HepG2 (cell line): ENCODE results near the gene MT4. TPM values are rescaled to one million over a fixed set of nuclear protein-coding genes. Genes with fewer than 3 reads are reported as not detected.

Experiments
- ARID2 ChIP-seq: sonication (generic); formaldehyde crosslinking; IDR thresholded peaks from 2 replicates; pipeline ENCODE4 v1.8.1; 2022; ENCODE audit warnings: mild to moderate bottlenecking, missing genetic modification reagents, borderline replicate concordance
- BRD4 ChIP-seq: sonication (generic); formaldehyde crosslinking; IDR thresholded peaks from 2 replicates; pipeline ENCODE4 v1.4.0; 2020; ENCODE audit warnings: missing genetic modification reagents
- CHD2 ChIP-seq: IDR thresholded peaks from 2 replicates; pipeline ENCODE4 v1.6.1; 2011; ENCODE audit warnings: low read depth, low read length, improper control_type of control experiment
- CHD4 ChIP-seq: fragments of 200-600 bp; sonication (generic); IDR thresholded peaks from 2 replicates; pipeline ENCODE4 v1.7.0; 2017; ENCODE audit warnings: mild to moderate bottlenecking, low read length, borderline replicate concordance
- FOXK1 ChIP-seq: sonication (generic); formaldehyde crosslinking; IDR thresholded peaks from 2 replicates; pipeline ENCODE4 v1.4.0; 2020; ENCODE audit warnings: low read depth, missing genetic modification reagents, borderline replicate concordance
- HNRNPUL1 ChIP-seq: fragments of 200-400 bp; formaldehyde crosslinking; IDR thresholded peaks from 2 replicates; pipeline ENCODE4 v1.6.1; 2017; ENCODE audit warnings: low read depth, mild to moderate bottlenecking, low read length, moderate library complexity
- KDM5A ChIP-seq: fragments of 200-600 bp; sonication (generic); IDR thresholded peaks from 2 replicates; pipeline ENCODE4 v1.7.0; 2018; ENCODE audit warnings: antibody characterized with exemption, mild to moderate bottlenecking, low read length, borderline replicate concordance
- MIER2 ChIP-seq: IDR thresholded peaks from 2 replicates; pipeline ENCODE4 v1.6.1; 2016; ENCODE audit warnings: missing biosample characterization, missing genetic modification reagents
- MIXL1 ChIP-seq: IDR thresholded peaks from 2 replicates; pipeline ENCODE4 v1.6.1; 2016
- SOX6 ChIP-seq, 2 experiments: fragments of 450-650 bp in 1 of 2; sonication (generic) in 1 of 2; formaldehyde crosslinking in 1 of 2; IDR thresholded peaks; 2 replicates each; pipeline versions ENCODE4 v1.4.0 to v1.6.1; 2017 to 2020; ENCODE audit warnings: antibody characterized with exemption in 1 of 2, mild to moderate bottlenecking in 1 of 2, missing genetic modification reagents in 1 of 2
- TBP ChIP-seq: sonication (generic); formaldehyde crosslinking; IDR thresholded peaks from 2 replicates; pipeline ENCODE4 v1.5.0; 2020; ENCODE audit warnings: missing genetic modification reagents
- ZNF205 ChIP-seq: IDR thresholded peaks from 2 replicates; pipeline ENCODE4 v1.6.1; 2018; ENCODE audit warnings: missing biosample characterization, missing genetic modification reagents
- ZNF510 ChIP-seq: sonication (generic); formaldehyde crosslinking; IDR thresholded peaks from 2 replicates; pipeline ENCODE4 v1.4.0; 2020; ENCODE audit warnings: low read depth, mild to moderate bottlenecking, missing genetic modification reagents
- ZNF747 ChIP-seq: sonication (generic); formaldehyde crosslinking; IDR thresholded peaks from 2 replicates; pipeline ENCODE4 v1.8.1; 2023; ENCODE audit warnings: missing genetic modification reagents, mild to moderate bottlenecking, borderline replicate concordance
- polyA plus RNA-seq, 8 experiments: library from polyadenylated mRNA; depleted of rRNA in 3 of 8; stranded (reverse) in 7 of 8; unstranded in 1 of 8; fragments of >200 nt; fragmentation: Illumina TruSeq in 4 of 8; extraction: Trizol in 4 of 8; gene quantifications; 2 replicates each; pipeline versions ENCODE4 v1.2.1 to v1.2.3, GENCODE V29; 2011 to 2016; ENCODE audit warnings: low read depth in 4 of 8, missing spikeins in 1 of 8, mixed read lengths in 1 of 8; ENCODE audit not compliant: insufficient read depth in 1 of 8
- total RNA-seq, 5 experiments: library from RNA; depleted of rRNA; stranded (reverse); fragments of >200 nt; fragmentation: Illumina TruSeq; extraction: Trizol; gene quantifications; 2 replicates each; pipeline ENCODE4 v1.2.3, GENCODE V29; 2016; ENCODE audit warnings: low read depth in 1 of 5
- TF ChIP-seq, protein P1 (sequence below): sonication (generic); formaldehyde crosslinking; IDR thresholded peaks from 2 replicates; pipeline ENCODE4 v1.5.0; 2020; ENCODE audit warnings: mild to moderate bottlenecking, missing genetic modification reagents, borderline replicate concordance
- TF ChIP-seq, protein P2 (sequence below): sonication (generic); formaldehyde crosslinking; IDR thresholded peaks from 2 replicates; pipeline ENCODE4 v1.8.0; 2022; ENCODE audit warnings: mild to moderate bottlenecking, missing genetic modification reagents, moderate library complexity
- TF ChIP-seq, protein P3 (sequence below): sonication (generic); formaldehyde crosslinking; IDR thresholded peaks from 2 replicates; pipeline ENCODE4 v1.8.1; 2023; ENCODE audit warnings: mild to moderate bottlenecking, missing genetic modification reagents
- TF ChIP-seq, protein P4 (sequence below): sonication (generic); formaldehyde crosslinking; conservative IDR thresholded peaks from 2 replicates; pipeline ENCODE4 v1.5.0; 2020; ENCODE audit warnings: missing genetic modification reagents

Gene MT4
- total and polyA plus RNA-seq, 2 of the 13 experiments (the other 11 are each of a cell fraction or from before 2014, with no cell fraction given) = not detected

DNA sequence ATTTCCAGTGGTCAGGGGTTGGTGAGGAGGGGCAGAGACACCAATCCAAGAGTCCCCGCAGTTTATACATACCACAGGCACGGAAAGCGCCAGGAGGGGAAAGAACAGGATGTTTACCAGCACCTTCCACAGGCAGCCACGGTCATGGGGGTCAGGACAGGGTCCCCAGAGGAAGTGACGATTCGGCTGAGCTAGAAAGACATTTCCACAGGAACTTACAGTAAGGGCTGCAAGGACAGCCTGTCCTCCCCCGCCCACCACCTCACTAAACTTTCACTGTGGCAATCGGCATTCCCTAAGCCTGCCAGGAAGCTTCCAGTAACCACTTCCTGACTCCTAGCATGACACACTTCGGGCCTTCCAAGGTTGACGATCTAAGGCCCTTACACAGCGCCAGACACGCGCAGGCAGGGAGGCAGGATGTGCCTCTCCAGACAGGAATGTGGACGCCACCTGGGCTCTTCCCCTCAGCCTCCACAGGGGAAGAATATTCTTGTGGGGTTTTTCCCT is 42.3 kb downstream of the MT4 start (continued):
- TF ChIP-seq, protein P1, sequence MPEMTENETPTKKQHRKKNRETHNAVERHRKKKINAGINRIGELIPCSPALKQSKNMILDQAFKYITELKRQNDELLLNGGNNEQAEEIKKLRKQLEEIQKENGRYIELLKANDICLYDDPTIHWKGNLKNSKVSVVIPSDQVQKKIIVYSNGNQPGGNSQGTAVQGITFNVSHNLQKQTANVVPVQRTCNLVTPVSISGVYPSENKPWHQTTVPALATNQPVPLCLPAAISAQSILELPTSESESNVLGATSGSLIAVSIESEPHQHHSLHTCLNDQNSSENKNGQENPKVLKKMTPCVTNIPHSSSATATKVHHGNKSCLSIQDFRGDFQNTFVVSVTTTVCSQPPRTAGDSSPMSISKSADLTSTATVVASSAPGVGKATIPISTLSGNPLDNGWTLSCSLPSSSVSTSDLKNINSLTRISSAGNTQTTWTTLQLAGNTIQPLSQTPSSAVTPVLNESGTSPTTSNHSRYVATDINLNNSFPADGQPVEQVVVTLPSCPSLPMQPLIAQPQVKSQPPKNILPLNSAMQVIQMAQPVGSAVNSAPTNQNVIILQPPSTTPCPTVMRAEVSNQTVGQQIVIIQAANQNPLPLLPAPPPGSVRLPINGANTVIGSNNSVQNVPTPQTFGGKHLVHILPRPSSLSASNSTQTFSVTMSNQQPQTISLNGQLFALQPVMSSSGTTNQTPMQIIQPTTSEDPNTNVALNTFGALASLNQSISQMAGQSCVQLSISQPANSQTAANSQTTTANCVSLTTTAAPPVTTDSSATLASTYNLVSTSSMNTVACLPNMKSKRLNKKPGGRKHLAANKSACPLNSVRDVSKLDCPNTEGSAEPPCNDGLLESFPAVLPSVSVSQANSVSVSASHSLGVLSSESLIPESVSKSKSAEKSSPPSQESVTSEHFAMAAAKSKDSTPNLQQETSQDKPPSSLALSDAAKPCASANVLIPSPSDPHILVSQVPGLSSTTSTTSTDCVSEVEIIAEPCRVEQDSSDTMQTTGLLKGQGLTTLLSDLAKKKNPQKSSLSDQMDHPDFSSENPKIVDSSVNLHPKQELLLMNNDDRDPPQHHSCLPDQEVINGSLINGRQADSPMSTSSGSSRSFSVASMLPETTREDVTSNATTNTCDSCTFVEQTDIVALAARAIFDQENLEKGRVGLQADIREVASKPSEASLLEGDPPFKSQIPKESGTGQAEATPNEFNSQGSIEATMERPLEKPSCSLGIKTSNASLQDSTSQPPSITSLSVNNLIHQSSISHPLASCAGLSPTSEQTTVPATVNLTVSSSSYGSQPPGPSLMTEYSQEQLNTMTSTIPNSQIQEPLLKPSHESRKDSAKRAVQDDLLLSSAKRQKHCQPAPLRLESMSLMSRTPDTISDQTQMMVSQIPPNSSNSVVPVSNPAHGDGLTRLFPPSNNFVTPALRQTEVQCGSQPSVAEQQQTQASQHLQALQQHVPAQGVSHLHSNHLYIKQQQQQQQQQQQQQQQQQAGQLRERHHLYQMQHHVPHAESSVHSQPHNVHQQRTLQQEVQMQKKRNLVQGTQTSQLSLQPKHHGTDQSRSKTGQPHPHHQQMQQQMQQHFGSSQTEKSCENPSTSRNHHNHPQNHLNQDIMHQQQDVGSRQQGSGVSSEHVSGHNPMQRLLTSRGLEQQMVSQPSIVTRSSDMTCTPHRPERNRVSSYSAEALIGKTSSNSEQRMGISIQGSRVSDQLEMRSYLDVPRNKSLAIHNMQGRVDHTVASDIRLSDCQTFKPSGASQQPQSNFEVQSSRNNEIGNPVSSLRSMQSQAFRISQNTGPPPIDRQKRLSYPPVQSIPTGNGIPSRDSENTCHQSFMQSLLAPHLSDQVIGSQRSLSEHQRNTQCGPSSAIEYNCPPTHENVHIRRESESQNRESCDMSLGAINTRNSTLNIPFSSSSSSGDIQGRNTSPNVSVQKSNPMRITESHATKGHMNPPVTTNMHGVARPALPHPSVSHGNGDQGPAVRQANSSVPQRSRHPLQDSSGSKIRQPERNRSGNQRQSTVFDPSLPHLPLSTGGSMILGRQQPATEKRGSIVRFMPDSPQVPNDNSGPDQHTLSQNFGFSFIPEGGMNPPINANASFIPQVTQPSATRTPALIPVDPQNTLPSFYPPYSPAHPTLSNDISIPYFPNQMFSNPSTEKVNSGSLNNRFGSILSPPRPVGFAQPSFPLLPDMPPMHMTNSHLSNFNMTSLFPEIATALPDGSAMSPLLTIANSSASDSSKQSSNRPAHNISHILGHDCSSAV (CRISPR knock-in tag) = no peak
- TF ChIP-seq, protein P2, sequence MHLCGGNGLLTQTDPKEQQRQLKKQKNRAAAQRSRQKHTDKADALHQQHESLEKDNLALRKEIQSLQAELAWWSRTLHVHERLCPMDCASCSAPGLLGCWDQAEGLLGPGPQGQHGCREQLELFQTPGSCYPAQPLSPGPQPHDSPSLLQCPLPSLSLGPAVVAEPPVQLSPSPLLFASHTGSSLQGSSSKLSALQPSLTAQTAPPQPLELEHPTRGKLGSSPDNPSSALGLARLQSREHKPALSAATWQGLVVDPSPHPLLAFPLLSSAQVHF (CRISPR knock-in tag) = no peak
- TF ChIP-seq MIXL1 (CRISPR knock-in tag) (no peak; the same call in 1 of the 2 replicates), KDM5A (no peak; the same call in 1 of the 2 replicates), FOXK1 (CRISPR knock-in tag) (peak; percentile 88; the same call in 1 of the 2 replicates), ZNF510 (CRISPR knock-in tag) (no peak), TBP (no peak), SOX6 (IDR thresholded peaks at IDR 0.05) (no peak), SOX6 (CRISPR knock-in tag; IDR thresholded peaks at IDR 0.05) (peak; percentile 73), ZNF747 (CRISPR knock-in tag) (no peak), CHD2 (0 out of 2 replicates have a peak, but pooled peaks have one; percentile 25), HNRNPUL1 (no peak), CHD4 (peak; percentile 8; the same call in 1 of the 2 replicates), BRD4 (CRISPR knock-in tag) (no peak), ZNF205 (no peak), MIER2 (CRISPR knock-in tag) (peak; percentile 63), ARID2 (CRISPR knock-in tag) (no peak)
- TF ChIP-seq, protein P3, sequence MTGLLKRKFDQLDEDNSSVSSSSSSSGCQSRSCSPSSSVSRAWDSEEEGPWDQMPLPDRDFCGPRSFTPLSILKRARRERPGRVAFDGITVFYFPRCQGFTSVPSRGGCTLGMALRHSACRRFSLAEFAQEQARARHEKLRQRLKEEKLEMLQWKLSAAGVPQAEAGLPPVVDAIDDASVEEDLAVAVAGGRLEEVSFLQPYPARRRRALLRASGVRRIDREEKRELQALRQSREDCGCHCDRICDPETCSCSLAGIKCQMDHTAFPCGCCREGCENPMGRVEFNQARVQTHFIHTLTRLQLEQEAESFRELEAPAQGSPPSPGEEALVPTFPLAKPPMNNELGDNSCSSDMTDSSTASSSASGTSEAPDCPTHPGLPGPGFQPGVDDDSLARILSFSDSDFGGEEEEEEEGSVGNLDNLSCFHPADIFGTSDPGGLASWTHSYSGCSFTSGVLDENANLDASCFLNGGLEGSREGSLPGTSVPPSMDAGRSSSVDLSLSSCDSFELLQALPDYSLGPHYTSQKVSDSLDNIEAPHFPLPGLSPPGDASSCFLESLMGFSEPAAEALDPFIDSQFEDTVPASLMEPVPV (CRISPR knock-in tag) = no peak
- TF ChIP-seq, protein P4, sequence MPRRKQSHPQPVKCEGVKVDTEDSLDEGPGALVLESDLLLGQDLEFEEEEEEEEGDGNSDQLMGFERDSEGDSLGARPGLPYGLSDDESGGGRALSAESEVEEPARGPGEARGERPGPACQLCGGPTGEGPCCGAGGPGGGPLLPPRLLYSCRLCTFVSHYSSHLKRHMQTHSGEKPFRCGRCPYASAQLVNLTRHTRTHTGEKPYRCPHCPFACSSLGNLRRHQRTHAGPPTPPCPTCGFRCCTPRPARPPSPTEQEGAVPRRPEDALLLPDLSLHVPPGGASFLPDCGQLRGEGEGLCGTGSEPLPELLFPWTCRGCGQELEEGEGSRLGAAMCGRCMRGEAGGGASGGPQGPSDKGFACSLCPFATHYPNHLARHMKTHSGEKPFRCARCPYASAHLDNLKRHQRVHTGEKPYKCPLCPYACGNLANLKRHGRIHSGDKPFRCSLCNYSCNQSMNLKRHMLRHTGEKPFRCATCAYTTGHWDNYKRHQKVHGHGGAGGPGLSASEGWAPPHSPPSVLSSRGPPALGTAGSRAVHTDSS (CRISPR knock-in tag) = 0 out of 2 replicates have a peak, but pooled peaks have one; percentile 32
